GM21367 (cell line): ENCODE data around the gene CTBP2.

Experiments
- ATAC-seq: cut with Tn5 transposase; IDR thresholded peaks from one replicate; pipeline ENCODE4 v1.9.1; 2021; ENCODE audit not compliant: unreplicated experiment

The CTBP2 gene

DNA sequence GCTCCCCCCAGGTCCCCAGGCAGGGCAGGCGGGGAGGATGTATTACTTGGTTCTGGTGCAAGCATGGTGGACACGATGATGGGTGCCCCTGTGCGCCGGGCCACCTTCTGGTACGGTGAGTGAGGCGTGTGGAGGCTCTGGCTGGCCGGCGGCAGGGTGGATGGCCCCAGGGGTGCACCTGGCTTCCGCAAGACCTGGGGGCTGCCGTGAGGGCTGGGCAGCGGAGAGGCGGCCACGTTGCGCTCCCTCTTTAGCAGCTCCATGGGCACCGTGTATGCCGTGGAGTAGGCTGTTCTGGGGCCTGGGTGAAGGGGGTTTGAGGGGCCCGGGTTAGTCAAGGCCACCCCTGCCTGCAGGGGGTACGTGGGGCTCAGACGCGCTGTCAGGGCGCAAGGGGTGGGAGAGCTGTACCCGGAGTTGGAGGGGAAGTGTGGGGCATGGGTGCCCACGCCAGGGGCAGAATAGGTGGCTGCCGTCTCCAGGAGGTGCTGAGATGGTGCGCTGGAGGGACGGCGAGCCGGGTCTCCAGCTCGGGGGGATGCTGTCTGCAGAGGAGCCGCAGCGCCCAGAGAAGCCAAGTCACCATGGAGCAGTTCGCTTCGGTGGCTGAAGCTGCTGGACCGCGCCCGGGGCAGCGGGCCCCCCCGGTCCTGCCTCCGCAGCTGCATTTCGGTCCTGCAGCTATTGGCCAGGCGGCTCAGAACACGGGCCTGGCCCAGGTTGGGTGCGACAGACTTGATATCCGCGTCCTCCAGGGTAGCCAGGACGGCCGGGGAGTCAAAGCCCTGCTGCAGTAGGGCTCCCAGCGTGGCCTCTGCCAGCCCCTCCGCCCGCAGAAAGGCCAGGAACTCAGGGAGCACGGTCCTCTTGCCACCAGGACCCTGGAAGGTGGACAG lies 134.1 kb downstream of the CTBP2 start:
- no peak for ATAC-seq

DNA sequence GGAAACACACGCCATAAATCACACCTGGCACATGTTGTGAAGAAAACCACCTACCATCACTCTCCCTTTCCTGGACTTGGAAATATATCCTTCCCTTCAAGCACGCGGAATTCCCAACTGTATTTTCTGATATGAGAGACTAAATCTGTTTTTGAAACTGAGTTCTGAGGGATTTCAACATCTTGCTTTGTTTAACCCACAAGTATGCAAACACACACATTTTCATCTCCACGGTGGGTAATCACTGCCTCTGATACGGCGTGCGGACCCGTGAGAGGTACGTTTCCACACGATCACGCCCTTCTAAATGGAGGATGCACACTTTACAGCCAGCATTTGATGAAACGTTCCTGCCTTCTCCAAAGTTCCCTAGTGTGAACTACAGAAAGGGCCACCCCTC lies 135.0 kb downstream of the CTBP2 start:
- ATAC-seq, result no peak

- no peak for ATAC-seq
Measured at GRCh38 chr10:125024497-125025234, 135.7 kb downstream of the CTBP2 start.

DNA sequence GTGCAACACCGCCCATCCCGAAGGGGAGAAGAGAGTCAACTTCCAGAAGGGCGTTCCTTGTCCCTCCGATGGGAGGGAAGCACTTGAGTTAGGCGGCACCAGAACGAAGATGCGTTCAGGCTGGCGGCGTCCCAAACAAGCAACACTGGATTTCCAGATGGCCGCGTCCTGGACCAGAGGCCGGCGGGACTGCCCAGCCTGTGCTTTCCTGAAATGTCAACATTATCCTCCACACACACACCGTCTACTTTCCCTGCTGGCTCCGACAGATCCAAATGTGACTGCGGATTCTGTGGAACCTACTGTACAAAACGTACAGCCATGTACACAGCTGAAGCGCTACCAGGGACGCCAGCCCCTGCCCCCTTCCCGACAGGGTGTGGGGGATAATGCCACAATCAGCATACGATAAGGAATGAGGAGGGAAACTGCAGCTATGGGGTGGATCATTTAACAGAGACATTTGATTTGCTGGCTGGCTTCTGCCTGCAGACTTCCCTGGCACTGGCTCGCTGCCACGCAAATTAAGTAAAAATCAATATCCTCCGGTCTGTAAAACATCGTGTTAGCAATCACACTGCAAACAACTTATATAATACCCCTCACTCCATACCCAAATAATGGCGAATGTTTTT lies 136.4 kb downstream of the CTBP2 start:
- ATAC-seq, result no peak

GRCh38 chr10:125023255-125023654 lies 137.1 kb downstream of the CTBP2 start:
- ATAC-seq, result no peak

- no peak for ATAC-seq
Measured at GRCh38 chr10:125022671-125023070, 137.7 kb downstream of the CTBP2 start.

DNA sequence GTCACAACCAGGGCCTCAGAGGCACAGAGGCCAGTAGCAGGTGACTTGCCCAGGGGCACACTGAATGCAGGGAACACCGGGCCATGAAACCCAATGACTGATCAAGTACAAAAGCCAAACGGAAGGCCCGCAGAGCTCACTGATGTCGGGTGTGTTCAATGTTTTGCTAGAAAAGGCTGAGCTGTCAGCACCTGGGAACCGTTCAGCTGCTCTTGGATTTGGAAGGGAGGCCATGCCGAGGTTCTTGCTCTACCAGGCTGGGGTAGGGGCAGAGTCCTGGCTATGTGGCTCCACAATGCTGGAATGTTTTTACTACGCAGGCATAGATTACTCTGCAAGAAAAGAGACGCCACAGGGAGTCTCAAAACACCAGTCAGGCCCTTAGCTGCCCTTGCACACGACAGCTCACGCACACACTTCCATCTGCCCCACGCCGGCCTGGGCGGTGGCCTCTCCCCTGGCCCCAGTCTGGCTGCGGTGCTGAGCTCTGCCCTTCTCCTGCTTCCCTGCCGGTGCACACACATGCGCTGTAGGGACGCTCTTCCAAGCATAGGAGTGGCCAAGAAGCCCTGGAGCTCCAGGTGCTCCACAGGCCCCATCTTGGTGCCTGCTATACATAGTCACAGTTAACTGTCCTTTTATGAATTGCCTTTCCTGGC lies 138.5 kb downstream of the CTBP2 start:
- ATAC-seq, result no peak

DNA sequence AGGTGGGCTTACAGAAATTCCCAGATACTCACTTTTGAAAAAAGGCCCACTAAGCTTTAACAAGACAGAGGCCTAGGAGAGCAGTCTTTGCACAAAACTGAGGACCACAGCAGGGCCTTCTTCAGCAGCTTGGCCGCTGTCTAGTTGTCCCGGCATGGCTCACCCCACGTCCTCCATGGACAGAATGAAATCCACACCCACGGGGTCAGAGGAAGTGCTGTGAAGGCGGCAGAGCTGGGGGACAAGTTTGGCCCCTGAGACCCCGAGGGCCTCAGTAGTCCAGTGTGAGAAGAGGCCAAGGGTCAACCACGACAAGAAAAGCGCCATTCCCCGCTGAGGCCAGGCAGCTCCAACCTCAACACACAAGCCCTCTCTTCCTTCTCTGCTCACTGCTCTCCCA lies 139.5 kb downstream of the CTBP2 start:
- no peak for ATAC-seq

- no peak for ATAC-seq
Measured at GRCh38 chr10:125020386-125020785, 140.0 kb downstream of the CTBP2 start.

- no peak for ATAC-seq
Measured at GRCh38 chr10:125018576-125019143, 141.7 kb downstream of the CTBP2 start.

- no peak for ATAC-seq
Measured at GRCh38 chr10:125017547-125018298, 142.6 kb downstream of the CTBP2 start.

DNA sequence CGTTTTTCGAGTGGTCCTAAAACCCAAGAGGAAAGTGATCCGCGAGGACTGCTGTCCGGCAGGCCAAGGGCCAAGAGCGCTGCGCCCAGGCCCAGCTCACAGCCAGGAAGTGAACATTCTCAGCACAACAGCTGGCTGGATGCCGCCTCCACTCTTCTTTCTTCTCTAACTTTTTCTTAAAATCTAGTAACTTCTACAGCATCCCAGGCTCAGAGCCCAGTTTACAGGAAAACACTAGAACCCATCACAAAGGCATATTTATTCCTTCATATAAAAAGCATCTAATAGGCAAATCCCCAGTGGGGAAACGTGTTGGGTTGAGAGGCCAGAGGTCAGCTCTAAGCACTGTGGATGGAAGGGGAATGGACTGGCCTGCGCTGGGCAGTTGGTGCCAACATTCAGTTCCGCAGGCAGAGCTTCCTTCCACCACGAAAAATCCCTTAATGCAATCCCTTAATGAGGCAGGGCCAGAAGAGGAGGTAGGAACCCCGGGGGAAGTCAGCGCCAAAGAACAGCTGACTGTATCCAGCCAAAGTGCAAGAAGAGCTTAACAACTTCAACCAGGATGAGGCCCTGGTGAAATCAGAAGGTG lies 143.7 kb downstream of the CTBP2 start:
- no peak for ATAC-seq

DNA sequence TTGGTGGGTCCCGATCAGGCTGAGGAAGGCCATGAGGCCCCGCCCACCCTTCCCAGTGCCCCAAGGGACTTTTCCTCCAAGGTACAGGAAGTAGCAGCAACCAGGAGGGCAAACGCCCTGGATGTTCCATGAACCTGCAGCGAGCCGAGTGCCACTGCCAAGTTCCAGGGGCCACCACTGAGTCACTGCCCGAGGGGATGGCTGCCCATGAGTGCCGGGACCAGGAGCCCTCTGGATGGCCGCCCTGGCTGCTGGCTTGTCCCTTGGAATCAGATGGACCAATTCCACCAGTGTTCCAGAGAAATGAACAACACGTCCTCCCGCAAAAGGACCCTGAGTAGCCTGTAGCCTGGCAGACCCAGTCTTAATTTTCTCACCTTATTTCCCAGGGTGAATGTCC lies 144.2 kb downstream of the CTBP2 start:
- ATAC-seq, result no peak

DNA sequence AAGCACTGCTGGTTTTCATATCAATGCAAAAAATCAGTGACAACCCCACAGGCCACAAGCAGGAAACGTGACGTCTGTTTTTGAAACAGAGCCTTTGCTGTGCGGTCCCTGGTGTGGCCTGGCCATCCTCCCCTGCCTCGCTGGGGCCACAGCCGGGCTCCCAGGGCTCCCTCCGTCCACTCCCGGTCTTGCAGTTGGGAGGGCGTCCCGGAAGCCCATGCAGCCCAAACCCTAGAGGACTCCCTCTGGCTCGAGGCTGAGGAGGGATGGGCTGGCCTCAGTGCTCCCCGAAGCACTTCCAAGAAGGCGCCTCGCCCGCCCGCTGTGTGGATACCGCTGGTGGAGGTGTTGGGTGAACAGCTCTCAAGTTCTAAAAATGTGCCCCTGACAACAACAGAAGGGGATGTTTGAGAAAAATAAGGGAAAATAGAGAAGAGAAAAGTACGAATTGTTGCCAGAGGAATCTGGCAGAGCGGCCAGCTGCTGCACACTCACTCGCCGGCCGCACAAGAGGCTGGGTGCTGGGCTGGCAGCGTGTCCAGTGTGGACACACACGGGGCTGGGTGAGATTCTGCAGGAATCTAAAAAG lies 144.9 kb downstream of the CTBP2 start:
- ATAC-seq, result no peak

GRCh38 chr10:125014836-125015355 lies 145.5 kb downstream of the CTBP2 start:
- ATAC-seq, result no peak

- no peak for ATAC-seq
Measured at GRCh38 chr10:125014086-125014830, 146.1 kb downstream of the CTBP2 start.

- no peak for ATAC-seq
Measured at GRCh38 chr10:125013529-125013872, 146.9 kb downstream of the CTBP2 start.

DNA sequence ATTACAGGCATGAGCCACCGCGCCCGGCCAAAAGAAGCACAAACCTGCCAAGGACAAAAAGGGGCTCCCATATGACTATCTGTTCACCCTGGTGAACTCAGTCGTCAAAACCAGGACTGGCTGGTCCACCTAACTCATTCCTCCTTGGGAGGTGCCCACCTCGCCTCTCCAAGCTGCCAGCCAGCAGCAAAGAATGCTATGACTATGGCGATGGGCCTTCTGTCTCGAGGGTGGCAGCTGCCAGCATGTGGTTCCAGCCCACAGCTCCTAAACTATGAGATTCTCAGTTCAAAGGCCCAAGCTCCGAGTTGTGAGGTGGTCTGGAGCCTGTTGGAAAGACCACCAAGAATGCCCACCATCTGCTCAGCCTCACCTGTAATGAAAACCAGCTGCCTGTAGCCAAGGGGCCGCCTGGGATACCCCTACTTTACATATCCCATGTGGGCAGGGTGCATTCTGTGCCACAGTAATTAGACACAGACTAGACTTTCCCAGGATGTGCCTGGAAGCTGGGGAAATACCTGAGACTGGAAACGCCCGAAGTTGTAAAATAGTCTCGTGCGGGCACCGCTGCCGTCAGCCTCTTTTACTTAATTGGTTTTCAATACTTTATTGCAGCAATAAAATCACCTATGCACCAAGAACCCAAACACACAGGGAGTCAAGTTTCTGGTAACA lies 147.4 kb downstream of the CTBP2 start:
- no peak for ATAC-seq
